AG10803 (cell line): ENCODE data around the gene ANKRD13B.
A peak's percentile ranks its signal among the peaks of the same experiment; 100 is the strongest.

Experiments used
- DNase-seq: peaks from one replicate; pipeline ENCODE4 v3.0.0; 2010; ENCODE audit warnings: low read depth
- H3K4me3 ChIP-seq: 2 replicates; pipeline ENCODE4 v1.5.1; 2011; ENCODE audit warnings: mild to moderate bottlenecking, low read length, control low read depth
- TF ChIP-seq, protein P1 (sequence below): conservative IDR thresholded peaks from 2 replicates; pipeline ENCODE4 v1.5.1; 2011; ENCODE audit warnings: mild to moderate bottlenecking, low read length, control low read depth, inconsistent platforms

Gene ANKRD13B

DNA sequence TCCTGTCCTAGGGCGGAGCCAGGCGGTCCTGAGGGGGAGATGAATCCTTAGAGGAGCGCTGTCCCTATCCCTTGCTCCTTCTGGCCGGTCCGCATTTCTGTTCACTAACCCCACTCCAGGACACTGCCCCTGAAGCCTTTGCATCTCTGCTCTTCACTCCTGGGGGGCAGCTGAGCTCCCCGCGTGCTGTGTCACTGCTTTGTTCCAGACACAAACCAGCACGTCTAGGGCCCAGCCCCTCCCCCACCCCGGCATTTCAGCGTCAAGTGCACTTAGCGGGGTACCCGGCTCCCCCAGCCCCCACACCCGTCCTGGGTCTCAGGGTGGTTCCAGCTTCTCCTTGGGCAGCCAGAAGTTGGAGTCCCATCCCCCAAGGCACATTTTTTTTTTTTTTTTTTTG, 20.9 kb downstream of the ANKRD13B start:
- peak overlapping the region; percentile 43 for H3K4me3 ChIP-seq
- DNase-seq: no peak
- TF ChIP-seq, protein P1, sequence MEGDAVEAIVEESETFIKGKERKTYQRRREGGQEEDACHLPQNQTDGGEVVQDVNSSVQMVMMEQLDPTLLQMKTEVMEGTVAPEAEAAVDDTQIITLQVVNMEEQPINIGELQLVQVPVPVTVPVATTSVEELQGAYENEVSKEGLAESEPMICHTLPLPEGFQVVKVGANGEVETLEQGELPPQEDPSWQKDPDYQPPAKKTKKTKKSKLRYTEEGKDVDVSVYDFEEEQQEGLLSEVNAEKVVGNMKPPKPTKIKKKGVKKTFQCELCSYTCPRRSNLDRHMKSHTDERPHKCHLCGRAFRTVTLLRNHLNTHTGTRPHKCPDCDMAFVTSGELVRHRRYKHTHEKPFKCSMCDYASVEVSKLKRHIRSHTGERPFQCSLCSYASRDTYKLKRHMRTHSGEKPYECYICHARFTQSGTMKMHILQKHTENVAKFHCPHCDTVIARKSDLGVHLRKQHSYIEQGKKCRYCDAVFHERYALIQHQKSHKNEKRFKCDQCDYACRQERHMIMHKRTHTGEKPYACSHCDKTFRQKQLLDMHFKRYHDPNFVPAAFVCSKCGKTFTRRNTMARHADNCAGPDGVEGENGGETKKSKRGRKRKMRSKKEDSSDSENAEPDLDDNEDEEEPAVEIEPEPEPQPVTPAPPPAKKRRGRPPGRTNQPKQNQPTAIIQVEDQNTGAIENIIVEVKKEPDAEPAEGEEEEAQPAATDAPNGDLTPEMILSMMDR: no peak

DNA sequence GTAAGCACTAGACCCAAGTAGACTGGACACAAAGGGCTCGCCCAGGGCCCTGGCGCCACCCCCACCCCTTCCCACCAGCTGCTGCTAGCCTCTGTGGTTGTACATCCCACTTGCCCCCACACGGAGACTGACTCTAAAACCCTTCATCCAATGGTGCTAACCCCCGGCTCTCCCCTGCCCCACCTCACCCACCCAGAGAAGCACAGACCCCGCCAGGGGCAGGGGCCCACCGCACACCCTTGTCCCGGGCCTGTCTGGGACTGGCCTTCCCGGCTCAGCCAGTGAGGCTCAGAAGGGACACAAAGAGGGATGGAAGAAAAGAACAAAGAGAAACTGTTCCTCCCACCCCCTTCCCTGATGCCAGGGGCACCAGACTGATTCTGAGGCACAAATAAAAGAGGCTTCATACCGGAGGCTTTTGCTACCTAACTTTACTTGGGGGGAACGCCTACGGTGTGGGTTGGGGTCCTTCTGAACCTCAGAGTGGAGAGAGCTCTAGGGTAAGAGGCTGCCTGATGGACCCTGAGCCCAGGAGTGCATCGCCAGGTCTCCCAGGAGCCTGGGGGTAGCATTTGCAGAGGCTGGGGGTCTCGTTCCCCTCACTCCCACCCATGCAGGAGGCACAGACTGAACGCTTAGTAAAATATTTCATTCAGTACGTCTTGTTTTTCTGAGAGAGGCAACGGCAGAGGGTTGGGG, 21.6 kb downstream of the ANKRD13B start:
- TF ChIP-seq, protein P1: no peak
- no peak for DNase-seq
- H3K4me3 ChIP-seq: no peak overlapping the region

DNA sequence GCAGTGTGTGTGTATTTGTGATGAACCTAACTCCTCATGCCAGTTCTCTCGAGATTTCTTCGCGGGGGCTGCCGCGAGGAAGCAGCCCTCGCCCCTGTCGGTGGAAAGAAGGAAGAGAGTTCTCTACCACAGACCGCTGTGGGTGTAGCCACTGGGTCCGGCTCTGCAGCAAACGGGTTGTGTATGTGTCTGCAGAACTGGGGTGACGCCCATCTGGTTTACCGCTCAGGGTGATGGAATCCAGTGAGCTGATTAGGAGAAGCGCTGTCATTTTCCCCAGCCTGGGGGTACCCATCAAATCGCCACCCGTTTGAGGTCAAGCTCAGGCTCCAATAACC, 22.1 kb downstream of the ANKRD13B start:
- H3K4me3 ChIP-seq: peak overlapping the region; percentile 53
- TF ChIP-seq, protein P1: 0 out of 2 replicates have a peak, but pooled peaks have one; percentile 10
- DNase-seq: peak; percentile 26

DNA sequence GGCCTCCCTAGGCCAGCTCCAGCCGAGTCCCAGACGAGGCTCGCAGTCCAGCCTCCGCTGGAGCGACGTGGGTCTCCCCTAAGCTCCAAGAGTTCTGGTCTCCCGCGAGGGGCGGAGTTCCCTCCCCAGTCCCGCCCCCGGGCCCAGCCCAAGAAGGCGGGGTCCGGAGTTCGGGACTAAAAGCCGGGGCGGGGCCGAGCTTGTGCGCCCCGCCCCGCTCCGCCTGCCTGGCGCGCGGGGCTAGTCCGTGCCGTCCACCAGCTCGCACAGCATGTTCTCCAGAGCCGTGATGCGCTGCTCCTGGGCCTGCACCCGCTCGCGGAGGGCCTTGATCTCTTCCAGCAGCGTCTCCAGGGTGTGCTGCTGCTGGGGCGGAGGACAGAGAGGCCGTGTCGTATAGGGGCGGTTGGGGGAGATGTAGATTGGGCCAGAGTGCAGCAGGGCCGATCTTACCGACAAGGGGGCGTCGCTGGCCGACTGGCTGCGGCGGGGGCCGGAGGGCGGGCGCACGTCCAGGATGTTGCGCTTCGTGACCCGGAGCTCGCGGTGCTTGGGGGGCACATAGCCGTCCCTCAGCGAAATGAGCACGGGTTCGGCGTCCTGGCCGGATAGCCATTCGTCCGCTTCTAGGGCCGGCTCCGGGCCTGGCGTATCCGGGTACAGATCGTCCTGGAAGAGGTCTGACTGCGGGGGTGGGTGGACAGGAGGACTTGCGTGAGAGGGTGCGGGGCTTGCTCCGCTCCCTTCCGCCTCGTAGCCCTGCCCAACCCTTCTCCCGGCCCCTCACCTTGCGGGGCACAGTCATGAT, 22.8 kb downstream of the ANKRD13B start:
- TF ChIP-seq, protein P1: no peak
- H3K4me3 ChIP-seq: peak overlapping the region; percentile 53
- peak; percentile 78 for DNase-seq

DNA sequence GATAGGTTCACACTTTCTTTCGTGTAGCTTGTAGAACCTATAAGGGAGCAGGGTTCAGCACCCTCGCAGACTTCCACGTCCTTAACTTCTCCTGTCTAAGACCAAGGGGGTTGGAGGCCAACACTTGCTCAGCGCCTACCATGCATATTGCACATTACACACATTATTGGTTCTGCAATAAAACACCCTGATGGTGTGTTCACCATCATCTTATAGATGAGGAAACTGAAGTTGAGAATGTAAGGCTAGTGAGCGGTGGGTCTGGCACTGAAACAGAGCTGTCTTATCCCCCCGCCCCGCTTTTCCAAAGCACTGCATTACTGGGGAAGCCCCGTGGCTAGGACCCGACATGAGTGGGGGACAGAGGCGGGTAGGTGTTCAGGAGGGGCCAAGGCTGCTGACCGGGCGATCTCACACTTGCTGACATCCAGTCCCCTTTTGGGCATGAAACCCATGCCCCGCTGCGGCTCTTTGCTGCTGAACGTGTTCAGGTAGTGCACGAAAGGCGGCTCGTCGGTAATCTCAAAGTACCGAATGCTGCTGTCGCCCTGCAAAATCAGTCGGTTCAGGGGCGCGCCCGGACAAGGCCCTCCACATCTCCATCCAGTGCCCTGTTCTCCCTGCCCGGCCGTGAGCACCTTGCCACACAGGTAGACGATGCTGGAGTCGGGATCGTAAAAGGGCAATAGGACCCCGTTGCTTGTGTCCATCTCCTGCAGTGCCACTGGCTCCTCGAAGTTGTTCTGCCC, 23.5 kb downstream of the ANKRD13B start:
- DNase-seq: no peak
- no peak overlapping the region for H3K4me3 ChIP-seq

DNA sequence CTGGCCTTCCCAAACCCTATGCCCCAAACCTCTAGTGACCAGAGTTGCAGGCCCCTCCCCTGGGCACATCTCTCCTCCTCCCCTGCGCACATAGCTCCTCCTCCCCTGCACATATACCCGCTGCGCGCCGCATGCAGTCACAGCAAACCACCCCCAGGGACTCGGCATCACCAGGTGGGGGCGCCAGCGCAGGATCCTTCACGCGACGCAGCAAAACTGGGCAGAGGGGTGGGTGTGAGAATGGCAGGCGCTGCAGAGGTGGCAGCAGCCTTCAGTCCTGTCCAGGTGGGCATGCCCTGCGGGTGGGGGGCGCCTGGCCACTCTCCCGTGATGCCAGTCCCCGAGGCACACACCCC, 24.2 kb downstream of the ANKRD13B start:
- TF ChIP-seq, protein P1: peak; percentile 54
- DNase-seq: peak; percentile 60
- peak overlapping the region; percentile 24 for H3K4me3 ChIP-seq

More for the DNA sequence above, 23.5 kb downstream of the ANKRD13B start:
- TF ChIP-seq, protein P1: no peak
